PC-9 (cell line): ENCODE measurements around the gene PCNX3.

Source experiments
- CTCF ChIP-seq: fragments of 200-600 bp; sonication (generic); conservative IDR thresholded peaks from 2 replicates; pipeline ENCODE4 v1.6.1; 2017; ENCODE audit warnings: mixed run types, antibody characterized with exemption, mild to moderate bottlenecking, moderate library complexity
- EZH2 ChIP-seq: fragments of 200-600 bp; sonication (generic); IDR thresholded peaks from 2 replicates; pipeline ENCODE4 v1.8.0; 2017; ENCODE audit warnings: antibody characterized with exemption, low read depth

GRCh38 chr11:65646288-65646957 is 30.8 kb downstream of the PCNX3 start:
- TF ChIP-seq CTCF (no peak), EZH2 (no peak)
